Hematopoietic multipotent progenitor cell treated with erythropoietin and hydrocortisone succinate and interleukin-3 and kit ligand, for 4 days (in vitro differentiated cells): Measurements from ENCODE around the gene LEFTY1.
"Not testable (repeated sequence)": the region's sequence is repeated elsewhere in the genome, so short reads cannot be mapped to it uniquely, and the experiment has no call there.

ENCODE experiments used
- DNase-seq: peaks from one replicate; pipeline ENCODE4 v3.0.0-alpha.2; 2015

The LEFTY1 gene

DNA sequence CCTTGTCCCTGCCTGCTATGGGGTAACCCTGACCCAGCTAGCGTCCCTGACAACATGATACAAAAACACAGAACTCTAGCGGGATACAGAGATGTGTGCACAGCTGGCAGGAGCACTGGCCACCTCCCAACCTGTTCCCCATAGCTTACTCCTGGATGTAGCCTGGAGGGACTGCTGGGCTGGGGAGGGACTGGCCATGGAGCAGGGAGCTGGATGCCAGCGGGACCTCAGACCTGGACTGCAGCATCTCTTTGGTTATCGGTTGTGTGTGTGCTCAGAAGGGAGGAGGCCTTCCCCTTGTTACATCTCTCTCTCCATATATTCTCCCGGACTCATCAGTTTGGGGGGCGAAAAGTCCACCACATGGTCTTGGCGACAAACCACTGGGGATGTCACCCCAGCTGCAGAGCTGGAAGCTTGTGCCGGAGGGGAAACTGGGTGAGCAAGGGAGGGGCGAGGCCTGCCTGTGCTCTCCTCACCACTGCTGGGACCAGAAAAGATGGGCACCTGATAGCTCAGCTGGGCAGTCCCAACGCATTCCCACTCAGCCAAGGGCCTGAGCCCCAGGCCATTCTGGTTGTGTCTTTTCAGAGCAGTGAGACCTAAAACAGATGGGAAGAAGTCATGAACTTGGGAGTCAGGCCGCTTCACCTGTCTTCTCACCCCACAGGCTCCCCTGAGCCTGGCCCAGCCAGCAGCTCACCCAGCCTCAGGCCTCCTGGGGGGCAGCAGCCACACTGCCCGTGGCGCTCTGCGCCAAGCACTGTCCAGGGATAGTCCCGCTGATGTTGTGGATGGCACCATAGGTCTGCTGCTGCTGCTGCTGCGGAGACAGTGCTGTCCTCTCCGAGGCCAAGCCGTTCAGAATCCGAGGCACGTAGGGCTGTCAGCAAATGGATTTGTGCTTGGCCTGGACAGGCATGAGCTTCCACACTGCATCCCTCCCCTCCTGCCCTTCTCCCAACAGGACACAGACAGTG lies 42.3 kb downstream of the LEFTY1 start:
- no peak for DNase-seq

DNA sequence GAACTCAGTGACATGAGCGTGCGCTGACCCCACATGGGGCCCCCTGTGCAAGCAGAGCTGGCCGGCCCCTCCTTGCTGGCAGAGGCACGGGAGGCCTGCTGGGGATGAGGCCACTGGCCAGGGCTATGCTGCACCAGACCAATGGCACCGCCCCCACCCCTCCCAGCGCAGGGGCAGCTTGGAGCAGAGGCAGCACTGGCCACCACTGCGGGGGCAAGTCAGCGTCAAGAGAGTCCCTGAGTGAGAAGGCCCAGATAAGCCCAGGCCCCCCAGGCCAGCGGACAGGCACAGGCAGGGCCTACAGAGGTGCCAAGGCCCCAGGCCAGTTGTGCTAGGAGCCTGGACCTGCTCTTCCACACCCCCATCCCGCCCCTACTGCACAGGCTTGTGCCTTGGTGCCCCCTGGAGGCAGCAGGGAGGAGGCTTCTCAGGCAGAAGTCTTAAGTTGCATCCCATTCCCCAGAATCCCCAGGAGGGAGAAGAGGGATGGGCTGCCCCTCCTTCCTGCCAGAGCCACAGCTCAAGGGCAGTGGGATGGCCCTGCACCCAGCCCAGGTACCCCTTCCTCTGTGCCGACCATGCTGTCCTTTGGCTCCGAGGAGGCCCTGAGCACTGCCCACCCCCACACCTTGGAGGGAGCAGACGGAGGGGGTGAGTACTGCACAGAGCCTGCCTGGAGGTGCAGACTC lies 43.2 kb downstream of the LEFTY1 start:
- DNase-seq = peak; percentile 89

DNA sequence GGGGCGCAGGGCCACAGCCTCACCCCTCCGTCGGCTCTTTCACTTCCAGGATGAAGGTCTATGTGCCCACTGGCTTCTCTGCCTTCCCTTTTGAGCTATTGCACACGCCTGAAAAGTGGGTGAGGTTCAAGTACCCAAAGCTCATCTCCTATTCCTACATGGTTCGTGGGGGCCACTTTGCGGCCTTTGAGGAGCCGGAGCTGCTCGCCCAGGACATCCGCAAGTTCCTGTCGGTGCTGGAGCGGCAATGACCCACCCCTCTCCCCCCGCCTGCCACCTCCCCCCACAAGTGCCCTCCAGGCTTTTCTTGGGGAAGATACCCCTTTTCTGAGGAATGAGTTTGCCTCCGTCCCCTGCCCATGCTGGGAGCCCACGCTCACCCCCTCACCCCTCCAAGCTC lies 43.8 kb downstream of the LEFTY1 start:
- DNase-seq = no peak

DNA sequence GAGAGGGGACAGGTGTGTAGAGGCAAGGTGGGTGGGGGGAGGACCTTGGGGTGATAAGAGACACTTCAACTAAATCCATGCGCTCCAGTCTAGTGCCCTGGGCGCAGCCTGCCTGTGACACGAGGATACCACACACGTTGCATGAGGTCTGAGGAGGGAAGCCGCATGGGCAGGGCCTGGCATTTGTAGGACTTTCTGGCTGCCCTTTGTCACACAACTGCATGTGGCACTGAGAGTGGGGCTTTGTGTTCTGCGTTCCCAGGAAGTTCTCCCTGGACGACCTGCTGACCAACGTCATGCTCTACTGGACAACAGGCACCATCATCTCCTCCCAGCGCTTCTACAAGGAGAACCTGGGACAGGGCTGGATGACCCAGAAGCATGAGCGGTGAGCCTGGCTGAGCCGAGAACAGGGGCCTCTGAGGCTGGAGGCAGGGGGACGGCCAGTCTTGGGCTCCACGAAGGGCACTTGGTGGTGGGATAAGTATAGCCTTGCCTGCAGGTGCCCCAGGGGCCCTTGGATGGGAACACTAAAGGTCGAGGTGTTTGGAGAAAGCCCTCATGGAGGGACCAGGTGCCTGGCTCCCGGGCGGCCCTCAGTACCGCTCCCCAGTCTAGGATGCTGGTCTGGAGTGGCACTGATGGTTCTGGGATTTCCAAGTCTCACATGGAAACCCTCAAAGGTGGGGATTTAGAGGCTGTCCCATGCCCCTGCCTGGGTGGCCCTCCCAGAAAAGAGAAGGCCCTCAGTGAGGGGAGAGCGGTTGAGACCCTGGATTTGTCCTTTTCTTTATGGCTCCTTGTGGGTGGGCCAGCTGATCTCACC lies 44.5 kb downstream of the LEFTY1 start:
- DNase-seq = no peak

DNA sequence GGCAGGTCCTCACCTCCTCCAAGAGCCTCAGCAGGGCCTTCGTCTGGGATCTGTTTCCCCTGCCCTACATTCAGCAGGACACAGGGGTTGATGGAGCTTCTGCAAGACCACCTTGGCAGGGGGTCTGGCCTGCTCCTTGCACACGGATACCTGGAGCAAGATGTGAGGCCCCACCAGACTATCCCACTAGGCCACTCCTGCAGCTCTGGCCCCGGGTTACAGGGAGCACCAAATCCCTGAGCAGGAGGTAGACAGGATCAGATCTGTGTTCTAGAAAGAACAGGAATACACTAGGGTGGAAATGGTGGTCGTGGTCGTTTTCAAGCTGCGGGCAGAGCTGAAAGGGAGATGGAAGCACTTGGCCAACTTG lies 45.5 kb downstream of the LEFTY1 start:
- no peak for DNase-seq

DNA sequence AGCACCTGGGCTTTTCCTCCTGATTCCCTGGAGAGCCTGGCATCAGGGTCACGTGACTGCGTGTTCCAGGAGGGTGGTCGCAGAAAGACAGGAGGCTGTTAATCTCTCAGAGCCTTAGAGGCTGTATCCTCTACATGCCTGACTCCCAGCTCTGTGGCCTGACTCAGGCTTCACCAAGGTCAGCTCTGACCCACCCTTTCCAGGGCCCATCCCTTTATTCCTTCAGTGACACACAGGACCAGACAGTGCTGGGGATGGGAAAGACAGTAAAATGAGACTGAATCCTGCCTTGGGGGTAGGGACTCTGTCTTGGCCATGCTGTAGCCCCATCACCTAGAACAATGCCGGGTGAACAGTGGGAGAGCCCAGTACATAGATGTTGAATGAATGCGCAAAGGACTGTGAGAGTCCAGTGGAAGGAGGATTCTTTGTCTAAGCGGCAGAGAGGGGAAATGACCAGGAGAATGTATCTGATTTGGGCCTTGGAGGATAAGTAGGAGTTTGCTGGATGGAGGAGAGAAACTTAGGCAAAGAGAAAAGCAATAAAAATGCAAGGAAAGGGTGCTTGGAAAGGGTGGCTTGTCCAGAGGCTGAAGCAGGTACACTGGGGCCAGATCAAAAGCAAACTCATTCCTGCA lies 46.0 kb downstream of the LEFTY1 start:
- DNase-seq = no peak

DNA sequence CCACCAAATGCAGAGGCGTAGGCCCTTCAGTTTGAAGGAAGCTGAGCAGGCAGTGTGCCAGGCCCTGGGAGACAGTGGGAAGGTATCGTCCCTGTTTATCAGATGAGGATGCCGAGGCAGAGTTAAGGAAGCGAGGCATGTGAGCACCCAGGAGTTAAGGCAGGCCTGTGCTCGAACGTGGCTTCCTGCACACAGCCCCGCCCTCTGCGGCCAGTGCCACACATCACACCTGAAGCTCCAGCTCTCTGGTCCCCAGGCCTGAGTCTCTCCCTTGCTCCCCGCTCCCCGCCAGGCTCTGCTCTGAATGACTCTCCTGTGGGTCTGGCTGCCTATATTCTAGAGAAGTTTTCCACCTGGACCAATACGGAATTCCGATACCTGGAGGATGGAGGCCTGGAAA lies 46.9 kb downstream of the LEFTY1 start:
- no peak for DNase-seq

DNA sequence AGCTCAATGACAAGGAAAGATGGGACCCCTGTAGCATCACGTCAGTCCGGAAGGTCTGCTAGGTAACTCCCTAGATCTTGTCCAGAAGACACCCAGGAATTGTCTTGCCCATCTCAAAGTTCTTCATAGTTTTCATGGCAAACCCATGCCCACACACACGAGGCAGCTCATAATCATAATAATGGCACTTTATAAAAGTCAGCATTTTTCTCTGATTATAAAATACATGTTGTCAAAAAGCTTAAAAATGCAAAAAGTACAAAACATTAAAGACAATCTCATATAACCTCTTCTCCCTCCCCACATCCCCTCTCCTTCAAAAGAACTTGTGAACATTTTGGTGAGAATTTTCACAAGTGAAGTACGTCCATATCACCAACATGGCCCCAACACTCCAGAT lies 48.2 kb downstream of the LEFTY1 start:
- DNase-seq = no peak

DNA sequence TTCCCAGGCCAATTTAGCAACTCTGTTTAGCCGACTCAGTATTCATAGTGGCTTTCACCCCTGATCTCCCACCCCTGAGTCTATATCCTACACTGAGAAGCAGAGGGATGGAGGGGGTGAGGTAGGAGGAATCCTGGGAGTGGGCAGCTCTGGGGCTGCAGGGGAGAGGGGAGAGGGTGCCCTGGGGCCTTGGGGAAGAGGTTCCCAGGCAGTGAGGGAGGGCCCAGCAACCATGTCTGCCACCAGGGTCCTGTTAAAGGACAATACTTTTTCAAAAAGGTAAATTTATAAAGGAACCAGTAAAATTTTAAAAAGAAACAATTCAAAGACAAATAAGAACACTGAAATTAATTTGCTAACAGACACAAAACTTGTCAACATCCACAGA lies 48.7 kb downstream of the LEFTY1 start:
- DNase-seq = no peak

DNA sequence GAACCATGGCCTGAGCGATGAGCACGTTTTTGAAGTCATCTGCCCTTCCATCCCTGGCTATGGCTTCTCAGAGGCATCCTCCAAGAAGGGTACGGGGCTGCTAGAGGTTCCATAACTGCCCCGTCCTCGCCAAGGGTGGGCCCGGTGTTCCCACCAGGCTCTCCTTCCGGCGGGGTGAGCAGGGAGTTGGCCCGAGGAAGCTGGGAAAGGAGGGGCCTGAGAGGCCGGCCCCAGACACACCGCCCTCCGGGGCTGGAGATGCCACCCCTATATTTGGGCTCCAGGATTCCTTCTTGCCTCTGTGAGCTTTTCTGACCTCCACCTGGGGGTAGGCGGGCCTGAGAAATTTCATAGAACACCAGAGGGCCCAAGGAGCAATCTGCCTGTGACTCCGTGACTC lies 50.2 kb downstream of the LEFTY1 start:
- DNase-seq = no peak

DNA sequence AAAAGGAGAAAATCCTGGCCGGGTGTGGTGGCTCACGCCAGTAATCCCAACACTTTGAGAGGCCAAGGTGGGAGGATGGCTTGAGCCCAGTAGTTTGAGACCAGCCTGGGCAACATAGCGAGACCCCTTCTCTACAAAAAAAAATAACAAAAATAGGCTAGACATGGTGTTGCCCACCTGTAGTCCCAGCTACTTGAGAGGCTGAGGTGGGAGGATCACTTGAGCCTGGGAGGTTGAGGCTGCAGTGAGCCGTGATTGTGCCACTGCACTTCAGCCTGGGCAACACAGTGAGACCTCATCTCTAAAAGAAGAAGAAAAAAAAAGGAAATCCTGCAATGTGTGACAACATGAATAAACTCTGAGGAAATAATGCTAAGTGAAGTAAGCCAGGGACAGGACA lies 52.6 kb downstream of the LEFTY1 start:
- not testable (repeated sequence) for DNase-seq
